Muscle layer of colon (tissue), 2 donors: ENCODE results near the gene CHCHD6.
A peak's percentile ranks its signal among the peaks of the same experiment; 100 is the strongest.

ENCODE experiments used
- H3K27ac ChIP-seq: one replicate; pipeline ENCODE4 v1.7.0; 2013; ENCODE audit warnings: low read depth, mild to moderate bottlenecking, low read length, moderate library complexity
- H3K27me3 ChIP-seq, 2 donors: one replicate each; pipeline ENCODE4 v1.7.0; 2013; ENCODE audit warnings: low read length in 2 of 2, mild to moderate bottlenecking in 2 of 2; ENCODE audit not compliant: insufficient read depth in 2 of 2, control insufficient read depth in 1 of 2
- H3K36me3 ChIP-seq: one replicate; pipeline ENCODE4 v1.7.0; 2013; ENCODE audit warnings: mild to moderate bottlenecking, low read length; ENCODE audit not compliant: insufficient read depth
- H3K4me1 ChIP-seq: one replicate; pipeline ENCODE4 v1.7.0; 2013; ENCODE audit warnings: mild to moderate bottlenecking, low read length; ENCODE audit not compliant: insufficient read depth
- H3K4me3 ChIP-seq, 2 donors: one replicate each; pipeline ENCODE4 v1.7.0; 2013; ENCODE audit warnings: low read length in 2 of 2, low read depth in 1 of 2, mild to moderate bottlenecking in 1 of 2, moderate library complexity in 1 of 2
- H3K9ac ChIP-seq: one replicate; pipeline ENCODE4 v1.7.0; 2013; ENCODE audit warnings: low read length
- H3K9me3 ChIP-seq: one replicate; pipeline ENCODE4 v1.7.0; 2013; ENCODE audit warnings: mild to moderate bottlenecking, low read length
- donor health status: abdominal sarcoma.
- donor health status: Adenocarcinoma of cecum.

CHCHD6 gene

DNA sequence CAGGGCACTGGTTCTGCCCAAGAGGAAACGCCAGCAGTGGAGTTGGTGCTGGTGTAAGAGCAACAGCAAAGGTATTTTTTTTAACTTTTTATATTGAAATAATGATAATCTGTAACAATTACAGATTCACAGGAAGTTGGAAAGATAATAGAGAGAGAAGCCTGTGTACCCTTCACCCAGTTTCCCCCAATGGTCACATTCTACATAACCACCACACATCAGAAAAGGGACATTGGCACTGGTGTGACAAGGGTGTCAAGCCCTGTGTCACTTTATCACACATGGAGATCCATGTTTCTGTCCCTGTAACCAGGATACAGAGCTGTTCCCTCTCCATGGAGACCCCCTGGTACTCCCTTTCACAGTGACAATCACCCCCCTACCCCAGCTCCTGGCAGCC is 269.8 kb downstream of the CHCHD6 start:
- no peak overlapping the region for H3K9ac ChIP-seq
- no peaks in the 10 kb centered on the region for H3K4me1 ChIP-seq
- H3K36me3 ChIP-seq = no peaks in the 10 kb centered on the region
- H3K27ac ChIP-seq = no peak overlapping the region
- H3K4me3 ChIP-seq = no peak overlapping the region
- peaks cover 0 to 6% of the 10 kb centered on the region in 2 donors for H3K27me3 ChIP-seq
- H3K9me3 ChIP-seq = peaks cover 7% of the 10 kb centered on the region

DNA sequence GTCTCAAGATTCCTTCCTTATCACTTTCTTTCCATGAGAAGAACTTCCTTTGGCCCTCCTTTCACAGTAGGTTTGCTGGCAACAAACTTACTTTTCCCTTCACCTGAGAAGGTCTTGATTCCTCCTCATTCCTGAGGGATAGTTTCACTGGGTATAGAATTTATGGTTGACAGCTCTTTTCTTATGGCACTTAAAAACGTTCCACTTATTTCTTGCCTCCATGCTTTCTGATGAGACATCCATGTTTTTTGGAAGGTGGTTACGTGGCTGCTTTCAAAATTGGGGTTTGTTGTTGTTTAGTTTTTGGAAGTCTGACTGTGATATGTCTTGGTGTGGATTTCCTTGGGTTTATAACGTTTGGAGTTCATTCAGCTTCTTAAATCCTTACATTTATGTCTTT is 270.7 kb downstream of the CHCHD6 start:
- Histone ChIP-seq H3K27me3 (peaks cover 0 to 12% of the 10 kb centered on the region in 2 donors), H3K27ac (no peak overlapping the region), H3K9ac (no peak overlapping the region)

DNA sequence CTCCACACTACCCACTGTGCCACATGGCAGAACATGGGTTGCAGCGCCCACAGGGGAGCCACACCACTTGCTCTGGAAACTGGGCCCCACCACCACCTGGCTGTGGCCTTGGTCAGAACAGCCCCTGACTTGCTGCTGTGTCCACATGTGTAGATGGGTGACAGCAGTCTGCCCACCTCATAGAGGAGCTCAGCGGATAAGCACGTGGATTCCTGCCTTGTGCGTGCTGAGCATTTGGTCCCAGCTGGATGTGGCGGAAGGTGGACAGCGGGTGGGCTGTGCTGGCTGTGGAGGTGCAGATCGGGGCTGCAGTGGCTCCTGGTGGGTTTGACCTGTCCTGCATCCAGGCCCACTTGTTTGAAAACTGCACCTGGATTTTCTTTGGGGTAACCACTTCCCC is 272.9 kb downstream of the CHCHD6 start:
- Histone ChIP-seq H3K9me3 (peaks cover 7% of the 10 kb centered on the region), H3K9ac (no peak overlapping the region), H3K27ac (no peak overlapping the region), H3K4me3 (no peak overlapping the region), H3K36me3 (no peaks in the 10 kb centered on the region), H3K27me3 (peaks cover 0 to 12% of the 10 kb centered on the region in 2 donors), H3K4me1 (peaks cover 2% of the 10 kb centered on the region)

More for the DNA sequence above, 270.7 kb downstream of the CHCHD6 start:
- Histone ChIP-seq H3K36me3 (no peaks in the 10 kb centered on the region), H3K4me3 (no peak overlapping the region), H3K4me1 (no peaks in the 10 kb centered on the region), H3K9me3 (peaks cover 7% of the 10 kb centered on the region)

DNA sequence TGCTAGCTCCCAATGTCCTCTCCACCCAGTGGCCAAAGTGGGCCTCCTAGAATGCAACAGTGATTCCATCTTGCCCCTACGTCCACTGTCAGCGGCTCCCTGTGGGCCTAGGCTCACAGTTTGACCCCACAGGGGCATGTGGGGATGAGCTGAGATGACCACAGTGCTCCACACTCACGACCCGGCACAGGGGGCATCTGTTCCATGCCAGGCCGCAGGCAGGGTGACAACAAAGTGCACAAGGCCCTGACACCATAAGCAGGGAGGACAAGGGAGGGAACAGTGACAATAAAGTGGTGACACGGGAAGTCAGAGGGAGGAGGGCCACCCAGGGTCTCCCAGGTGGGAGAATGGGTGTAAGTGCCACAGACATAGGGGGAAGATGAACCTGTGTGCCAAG is 273.8 kb downstream of the CHCHD6 start:
- H3K27me3 ChIP-seq = peaks cover 0 to 11% of the 10 kb centered on the region in 2 donors
- H3K4me3 ChIP-seq = no peak overlapping the region
- no peak overlapping the region for H3K27ac ChIP-seq
- peaks cover 7% of the 10 kb centered on the region for H3K9me3 ChIP-seq
- H3K36me3 ChIP-seq = no peaks in the 10 kb centered on the region
- H3K9ac ChIP-seq = no peak overlapping the region
- peaks cover 6% of the 10 kb centered on the region for H3K4me1 ChIP-seq

DNA sequence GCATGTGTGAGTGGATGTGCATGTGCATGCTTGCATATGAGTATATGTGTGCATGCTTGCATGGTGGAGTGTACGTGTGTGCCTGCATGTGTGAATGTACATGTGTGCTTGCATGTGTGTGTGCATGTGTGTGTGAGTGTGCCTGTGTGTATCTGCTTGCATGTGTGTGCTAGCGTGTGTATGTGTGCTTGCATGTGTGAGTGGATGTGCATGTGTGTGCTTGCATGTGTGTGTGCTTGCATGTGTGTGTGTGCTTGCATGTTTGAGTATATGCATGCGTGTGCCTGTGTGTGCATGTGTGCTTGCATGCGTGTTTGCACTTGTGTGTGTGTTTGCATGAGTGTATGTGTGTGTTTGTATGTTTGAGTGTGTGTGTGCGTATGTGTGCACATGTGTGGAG is 274.3 kb downstream of the CHCHD6 start:
- Histone ChIP-seq H3K36me3 (no peaks in the 10 kb centered on the region), H3K27ac (no peak overlapping the region), H3K4me3 (no peak overlapping the region), H3K27me3 (peaks cover 0 to 6% of the 10 kb centered on the region in 2 donors), H3K9ac (no peak overlapping the region), H3K4me1 (peaks cover 6% of the 10 kb centered on the region), H3K9me3 (peaks cover 7% of the 10 kb centered on the region)

DNA sequence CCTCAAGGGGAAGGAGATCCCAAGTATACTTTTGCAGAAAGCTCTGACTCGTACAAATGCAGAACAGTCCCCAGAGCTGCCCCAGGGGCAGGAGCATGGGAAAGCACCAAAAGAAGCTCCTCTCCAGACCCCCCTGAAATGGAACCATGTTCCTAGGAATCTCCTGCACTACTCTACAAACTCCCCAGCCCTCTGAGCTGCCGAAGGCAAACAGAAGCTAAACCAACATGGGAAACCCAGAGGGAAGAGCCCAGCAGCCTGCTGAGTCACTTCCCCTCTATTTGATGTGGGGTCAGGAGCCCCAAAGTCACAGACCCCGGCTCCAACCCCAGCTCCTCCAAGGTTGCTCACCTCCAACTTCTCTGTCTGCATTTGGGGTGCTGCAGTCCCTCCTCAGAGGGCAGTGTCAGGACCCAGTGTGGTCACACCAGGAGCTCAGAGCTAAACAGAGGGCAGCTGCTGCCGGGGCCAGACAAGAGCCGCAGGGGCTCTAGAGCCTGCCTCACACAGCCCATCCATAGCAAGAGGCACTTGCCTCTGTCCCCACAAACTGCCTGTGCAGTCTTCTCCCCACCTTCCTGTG is 275.1 kb downstream of the CHCHD6 start:
- Histone ChIP-seq H3K27me3 (peaks cover 0 to 6% of the 10 kb centered on the region in 2 donors), H3K4me1 (peaks cover 6% of the 10 kb centered on the region), H3K27ac (no peak overlapping the region), H3K9ac (no peak overlapping the region), H3K4me3 (no peak overlapping the region), H3K36me3 (no peaks in the 10 kb centered on the region), H3K9me3 (peaks cover 7% of the 10 kb centered on the region)

DNA sequence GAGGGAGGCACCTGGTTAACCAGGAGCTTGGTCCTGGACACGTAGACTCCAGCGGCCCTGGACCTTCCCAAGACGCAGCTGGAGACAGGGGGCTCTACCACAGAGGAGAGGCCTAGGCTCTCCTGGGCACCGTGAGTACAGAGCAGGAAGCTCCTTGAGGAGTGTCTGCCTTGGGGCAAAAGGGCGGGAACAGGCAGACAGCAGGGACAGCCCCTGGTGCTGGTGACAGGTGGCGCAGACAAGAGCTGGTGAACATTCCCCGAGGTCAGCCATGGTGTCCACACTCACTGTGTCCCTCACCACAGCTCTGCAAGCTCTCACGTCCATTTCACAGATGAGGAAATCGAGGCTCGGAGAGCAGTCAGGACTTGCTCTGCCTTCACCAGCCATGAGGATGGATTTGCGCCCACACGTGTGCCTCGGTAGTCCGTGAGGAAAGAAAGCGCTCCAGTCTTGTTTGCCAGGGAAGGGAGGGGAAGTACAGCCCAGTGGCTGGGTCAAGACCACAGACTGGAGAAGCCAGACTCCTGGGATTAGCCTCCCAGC is 276.3 kb downstream of the CHCHD6 start:
- no peak overlapping the region for H3K27ac ChIP-seq
- no peaks in the 10 kb centered on the region for H3K36me3 ChIP-seq
- H3K4me1 ChIP-seq = peaks cover 6% of the 10 kb centered on the region
- no peak overlapping the region for H3K9ac ChIP-seq
- H3K4me3 ChIP-seq = no peak overlapping the region
- H3K9me3 ChIP-seq = no peaks in the 10 kb centered on the region
- peaks cover 0 to 6% of the 10 kb centered on the region in 2 donors for H3K27me3 ChIP-seq

DNA sequence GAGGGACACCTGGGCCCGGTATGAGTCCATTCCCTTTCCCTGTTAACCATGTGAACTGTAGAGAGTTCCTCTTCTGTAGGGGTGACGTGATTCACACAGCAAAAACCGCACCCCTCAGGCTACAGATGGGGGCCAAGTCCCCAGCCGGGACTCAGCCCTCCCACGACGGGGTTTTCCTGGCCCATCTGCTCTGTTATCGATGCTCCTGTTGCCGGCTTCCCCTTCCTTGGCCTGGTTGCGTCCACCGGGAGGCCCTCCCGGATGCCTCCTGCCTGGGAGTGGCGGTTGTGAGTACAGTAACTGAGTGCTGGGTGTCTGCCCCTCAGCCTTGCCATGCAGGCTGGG is 278.1 kb downstream of the CHCHD6 start:
- Histone ChIP-seq H3K9me3 (no peaks in the 10 kb centered on the region), H3K9ac (no peak overlapping the region), H3K27ac (no peak overlapping the region), H3K4me3 (peak overlapping the region; percentile 47 to 49), H3K4me1 (peaks cover 11% of the 10 kb centered on the region), H3K27me3 (peaks cover 0 to 6% of the 10 kb centered on the region in 2 donors), H3K36me3 (no peaks in the 10 kb centered on the region)

DNA sequence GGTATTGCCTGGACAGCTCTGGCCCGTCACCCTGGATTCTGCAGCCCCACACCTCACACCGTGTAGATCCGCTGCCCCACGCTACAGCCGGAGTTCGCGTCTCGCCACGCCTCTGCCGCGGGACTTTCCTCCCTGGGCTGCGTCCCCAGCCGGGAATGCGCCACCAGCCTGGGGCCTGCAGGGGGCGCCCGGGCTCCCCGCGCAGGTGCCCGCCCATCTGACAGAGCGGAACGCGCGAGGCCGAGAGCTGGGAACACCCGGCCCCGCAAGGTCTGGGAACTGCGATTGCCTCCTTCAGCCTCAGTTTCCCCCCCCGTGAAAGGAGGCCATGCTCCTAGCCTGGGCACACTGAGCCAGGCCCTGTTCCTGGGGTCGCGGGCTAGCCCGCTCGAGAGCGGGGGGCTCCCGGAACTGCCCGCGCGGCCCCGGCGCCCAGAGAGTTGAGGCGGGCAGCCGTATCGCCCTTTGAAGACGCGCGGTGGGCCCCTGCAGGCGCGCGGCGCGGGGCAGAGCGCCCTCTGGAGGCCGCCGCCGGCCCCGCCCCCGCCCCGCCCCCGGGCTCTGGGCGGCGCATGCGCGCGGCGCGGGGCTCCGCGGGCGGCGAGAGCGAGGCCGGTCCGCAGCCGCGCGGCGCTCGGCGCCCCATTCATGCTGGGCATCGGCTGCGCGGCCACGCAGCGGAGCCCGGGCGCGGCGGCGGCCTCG is 278.6 kb downstream of the CHCHD6 start, which contains the start of gene PLXNA1:
TSS of gene PLXNA1 (plus strand) at position 645 of the 705 bp plus-strand sequence. CDS start 5,479 bp downstream, outside the sequence.
- Histone ChIP-seq H3K9me3 (no peaks in the 10 kb centered on the region), H3K27ac (peak within 1 kb of the TSS; percentile 67), H3K4me3 (peak within 1 kb of the TSS; percentile 52 to 59), H3K27me3 (peaks cover 0 to 6% of the 10 kb centered on the region in 2 donors), H3K36me3 (no peaks in the 10 kb centered on the region), H3K4me1 (peaks cover 11% of the 10 kb centered on the region), H3K9ac (peak within 1 kb of the TSS; percentile 44)

DNA sequence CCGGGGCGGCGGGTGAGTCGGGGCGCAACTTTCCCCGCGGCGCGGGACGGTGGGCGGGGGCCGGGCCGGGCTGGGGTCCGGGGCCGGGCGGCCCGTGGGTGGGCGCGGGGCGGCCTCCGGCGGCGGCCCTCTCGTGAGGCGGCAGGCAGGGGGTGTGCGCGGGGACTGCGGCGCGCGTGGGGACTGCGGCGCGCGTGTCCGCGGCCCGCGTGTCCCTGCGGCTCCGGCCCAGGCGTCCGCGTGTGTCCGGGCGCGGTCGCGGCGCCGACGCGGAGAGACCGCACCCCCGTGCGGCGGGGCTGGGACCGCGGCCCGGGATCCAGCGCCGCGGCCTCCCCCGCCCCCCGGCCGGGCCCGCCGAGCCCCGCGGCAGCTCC is 279.2 kb downstream of the CHCHD6 start:
- no peak overlapping the region for H3K27ac ChIP-seq

DNA sequence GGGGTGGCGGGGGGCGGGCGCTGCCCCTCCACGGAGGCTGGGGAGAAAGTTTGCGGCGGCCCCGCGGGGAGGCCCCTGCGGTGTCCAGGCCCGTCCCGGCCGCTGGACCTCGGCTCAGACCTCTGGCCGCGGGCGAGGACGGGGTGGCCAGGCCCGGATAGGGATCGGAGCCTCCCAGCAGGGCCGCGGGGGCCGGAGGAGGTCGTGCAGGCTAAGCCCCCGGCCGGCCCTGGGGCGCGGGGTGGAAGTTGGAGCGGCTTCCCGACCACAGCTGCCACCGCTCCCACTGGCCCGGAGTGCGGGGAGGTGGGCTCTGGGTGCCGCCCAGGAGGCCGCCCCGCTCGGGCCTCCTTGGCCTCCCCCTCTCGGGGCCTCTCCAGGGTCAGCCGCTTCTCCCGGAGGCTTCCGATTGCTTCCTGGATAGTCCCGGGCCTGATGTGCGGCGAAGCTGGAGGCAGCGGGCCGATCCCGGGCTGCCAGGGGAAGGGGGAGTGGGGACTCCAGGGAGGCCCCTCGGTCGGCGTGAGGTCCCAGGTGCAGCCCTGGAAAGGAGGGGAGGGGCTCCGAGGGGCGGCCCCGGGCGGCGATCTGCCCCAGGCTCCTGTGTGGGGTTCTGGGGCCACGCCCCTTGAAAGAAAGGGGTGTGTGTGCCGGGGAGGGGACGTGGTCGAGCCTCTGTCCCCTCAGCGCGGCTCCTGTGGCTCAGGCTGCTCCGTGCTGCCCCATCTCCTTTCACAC is 279.8 kb downstream of the CHCHD6 start:
- Histone ChIP-seq H3K36me3 (no peaks in the 10 kb centered on the region), H3K27me3 (peaks cover 0 to 6% of the 10 kb centered on the region in 2 donors), H3K9ac (peak overlapping the region; percentile 44), H3K4me3 (peak overlapping the region; percentile 52 to 59), H3K27ac (peak overlapping the region; percentile 50), H3K4me1 (peaks cover 11% of the 10 kb centered on the region), H3K9me3 (no peaks in the 10 kb centered on the region)

More for the DNA sequence above, 279.2 kb downstream of the CHCHD6 start:
- Histone ChIP-seq H3K36me3 (no peaks in the 10 kb centered on the region), H3K9me3 (no peaks in the 10 kb centered on the region), H3K4me3 (peak overlapping the region in 1 of 2 donors; percentile 52), H3K4me1 (peaks cover 11% of the 10 kb centered on the region), H3K9ac (no peak overlapping the region), H3K27me3 (peaks cover 0 to 6% of the 10 kb centered on the region in 2 donors)
